Measurements from ENCODE around the gene DLEC1. TPM values are rescaled to one million over a fixed set of nuclear protein-coding genes. Genes with fewer than 3 reads are reported as not detected.

Gene DLEC1
- total RNA-seq = under 1 TPM; 0.20 to 0.36 TPM

- POLR2A ChIA-PET = interaction anchor here (1.2 to 1.3 kb wide), 2 partner anchors 36 to 42 kb away, joined by 4 to 5 read pairs; no protein-coding TSS in a partner anchor
- H3K27ac Mint-ChIP-seq = peak within 1 kb of the TSS; percentile 91
- peak; percentile 94 for DNase-seq
- CTCF ChIA-PET = interaction anchor here (1.1 to 2.6 kb wide), 5 partner anchors 9 to 64 kb away, joined by 3 to 9 read pairs (median 5); no protein-coding TSS in a partner anchor
- intact Hi-C loops (cut with micrococcal nuclease) = no loop called here
- peaks cover 9% of the 10 kb centered on the region for H3K9me3 Mint-ChIP-seq
- ATAC-seq = peak; percentile 74
- H3K4me3 Mint-ChIP-seq = peak within 1 kb of the TSS; percentile 60
- peaks cover 7% of the 10 kb centered on the region for H3K27me3 Mint-ChIP-seq
- H3K4me1 Mint-ChIP-seq (ENCODE audit: low read depth) = peaks cover 28% of the 10 kb centered on the region
- peaks cover 7% of the 10 kb centered on the region for H3K36me3 Mint-ChIP-seq (ENCODE audit: low read depth)
- TF ChIP-seq CTCF (IDR thresholded peaks at IDR 0.05) = no peak
Observed at GRCh38 chr3:38039101-38039898, at the start of gene DLEC1. TSS of gene DLEC1 (plus strand) at chr3:38039208. CDS start at chr3:38039226, 18 bp downstream.

- intact Hi-C loops (cut with micrococcal nuclease) = no loop called here
- H3K4me3 Mint-ChIP-seq = no peak overlapping the region
- H3K9me3 Mint-ChIP-seq = no peaks in the 10 kb centered on the region
- TF ChIP-seq CTCF (IDR thresholded peaks at IDR 0.05) = no peak
- DNase-seq = no peak
- ChIA-PET POLR2A (interaction anchor here (0.7 kb wide), 1 partner anchor 15 kb away, joined by 3 read pairs; no protein-coding TSS in a partner anchor), CTCF (interaction anchor here (0.9 to 1.3 kb wide), 2 partner anchors 22 to 29 kb away, joined by 3 to 4 read pairs; no protein-coding TSS in a partner anchor)
- H3K27me3 Mint-ChIP-seq = no peaks in the 10 kb centered on the region
- no peaks in the 10 kb centered on the region for H3K36me3 Mint-ChIP-seq (ENCODE audit: low read depth)
- peaks cover 10% of the 10 kb centered on the region for H3K4me1 Mint-ChIP-seq (ENCODE audit: low read depth)
- ATAC-seq = no peak
- no peak overlapping the region for H3K27ac Mint-ChIP-seq
Observed at GRCh38 chr3:37989821-37990480, 49.1 kb upstream of the DLEC1 start.

GRCh38 chr3:37990527-37990926 is 48.5 kb upstream of the DLEC1 start, which contains the start of gene VILL:
TSS of gene VILL (plus strand) at chr3:37990786. CDS start at chr3:37993673, 2,887 bp downstream.
- no peak within 1 kb of the TSS for H3K27ac Mint-ChIP-seq
- no peaks in the 10 kb centered on the region for H3K9me3 Mint-ChIP-seq
- CTCF ChIA-PET = interaction anchor here (0.9 to 1.3 kb wide), 2 partner anchors 23 to 30 kb away, joined by 3 to 4 read pairs; no protein-coding TSS in a partner anchor
- ATAC-seq (no peak), DNase-seq (no peak)
- H3K27me3 Mint-ChIP-seq = no peaks in the 10 kb centered on the region
- intact Hi-C loops (cut with micrococcal nuclease) = no loop called here
- peaks cover under 1% of the 10 kb centered on the region for H3K36me3 Mint-ChIP-seq (ENCODE audit: low read depth)
- H3K4me3 Mint-ChIP-seq = no peak within 1 kb of the TSS
- POLR2A ChIA-PET = interaction anchor here (0.7 kb wide), 1 partner anchor 16 kb away, joined by 3 read pairs; no protein-coding TSS in a partner anchor
- TF ChIP-seq CTCF (IDR thresholded peaks at IDR 0.05) = no peak
- peaks cover 15% of the 10 kb centered on the region for H3K4me1 Mint-ChIP-seq (ENCODE audit: low read depth)

GRCh38 chr3:37991109-37991508 is 47.9 kb upstream of the DLEC1 start:
- H3K27ac Mint-ChIP-seq = no peak overlapping the region
- intact Hi-C loops (cut with micrococcal nuclease) = no loop called here
- no peak overlapping the region for H3K4me3 Mint-ChIP-seq
- DNase-seq = no peak
- ChIA-PET CTCF (interaction anchor here (1.3 kb wide), 1 partner anchor 23 kb away, joined by 4 read pairs; no protein-coding TSS in a partner anchor), POLR2A (no interaction called here)
- no peak for TF ChIP-seq CTCF (IDR thresholded peaks at IDR 0.05)
- H3K36me3 Mint-ChIP-seq (ENCODE audit: low read depth) = peaks cover 6% of the 10 kb centered on the region
- ATAC-seq = no peak
- no peaks in the 10 kb centered on the region for H3K9me3 Mint-ChIP-seq
- peaks cover 21% of the 10 kb centered on the region for H3K4me1 Mint-ChIP-seq (ENCODE audit: low read depth)
- no peaks in the 10 kb centered on the region for H3K27me3 Mint-ChIP-seq

All from activated CD8-positive, alpha-beta T cell treated with anti-CD3 and anti-CD28 coated beads for 36 hours (primary cell).